ENCODE results near the gene PHACTR3.

- TF ChIP-seq, protein P1, sequence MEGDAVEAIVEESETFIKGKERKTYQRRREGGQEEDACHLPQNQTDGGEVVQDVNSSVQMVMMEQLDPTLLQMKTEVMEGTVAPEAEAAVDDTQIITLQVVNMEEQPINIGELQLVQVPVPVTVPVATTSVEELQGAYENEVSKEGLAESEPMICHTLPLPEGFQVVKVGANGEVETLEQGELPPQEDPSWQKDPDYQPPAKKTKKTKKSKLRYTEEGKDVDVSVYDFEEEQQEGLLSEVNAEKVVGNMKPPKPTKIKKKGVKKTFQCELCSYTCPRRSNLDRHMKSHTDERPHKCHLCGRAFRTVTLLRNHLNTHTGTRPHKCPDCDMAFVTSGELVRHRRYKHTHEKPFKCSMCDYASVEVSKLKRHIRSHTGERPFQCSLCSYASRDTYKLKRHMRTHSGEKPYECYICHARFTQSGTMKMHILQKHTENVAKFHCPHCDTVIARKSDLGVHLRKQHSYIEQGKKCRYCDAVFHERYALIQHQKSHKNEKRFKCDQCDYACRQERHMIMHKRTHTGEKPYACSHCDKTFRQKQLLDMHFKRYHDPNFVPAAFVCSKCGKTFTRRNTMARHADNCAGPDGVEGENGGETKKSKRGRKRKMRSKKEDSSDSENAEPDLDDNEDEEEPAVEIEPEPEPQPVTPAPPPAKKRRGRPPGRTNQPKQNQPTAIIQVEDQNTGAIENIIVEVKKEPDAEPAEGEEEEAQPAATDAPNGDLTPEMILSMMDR (IDR thresholded peaks at IDR 0.05), result no peak
- TF ChIP-seq POLR2AphosphoS5 (IDR thresholded peaks at IDR 0.05), result no peak
- TF ChIP-seq POLR2A (IDR thresholded peaks at IDR 0.05), result no peak
Observed at GRCh38 chr20:59676851-59677182, 72.5 kb downstream of the PHACTR3 start.

All from prostate gland (tissue), 2 donors.